DND-41 (cell line): ENCODE results near the gene MYH14.

Source experiments
- ATAC-seq: fragments of 200-7000 bp; cut with Tn5 transposase; 3 replicates; pipeline ENCODE4 v1.9.1; 2021; ENCODE audit warnings: low read depth; ENCODE audit not compliant: insufficient read depth
- DNase-seq: peaks from one replicate; pipeline ENCODE4 v3.0.0-alpha.2; 2020
- H2AFZ ChIP-seq: 2 replicates; pipeline ENCODE4 v1.6.0; 2012; ENCODE audit warnings: low read depth, low read length
- H3K27ac ChIP-seq: 2 replicates; pipeline ENCODE4 v1.5.1; 2012; ENCODE audit warnings: low read length, inconsistent platforms
- H3K27me3 ChIP-seq: fragments of 200-600 bp; sonication (generic); 2 replicates; pipeline ENCODE4 v1.6.0; 2012; ENCODE audit warnings: low read length, mild to moderate bottlenecking, inconsistent platforms; ENCODE audit not compliant: insufficient read depth, poor library complexity
- H3K36me3 ChIP-seq: 2 replicates; pipeline ENCODE4 v1.5.1; 2012; ENCODE audit warnings: low read length, inconsistent platforms; ENCODE audit not compliant: insufficient read depth
- H3K4me1 ChIP-seq: 2 replicates; pipeline ENCODE4 v1.5.1; 2012; ENCODE audit warnings: mild to moderate bottlenecking, low read length; ENCODE audit not compliant: insufficient read depth
- H3K4me2 ChIP-seq: 2 replicates; pipeline ENCODE4 v1.6.0; 2012; ENCODE audit warnings: mild to moderate bottlenecking, moderate library complexity, low read length, inconsistent platforms; ENCODE audit not compliant: insufficient read depth
- H3K4me3 ChIP-seq, 2 experiments: fragments of 200-600 bp in 1 of 2; shearing (Covaris generic) in 1 of 2; 2 replicates each; pipeline ENCODE4 v1.5.1; 2012 to 2016; ENCODE audit warnings: inconsistent platforms in 2 of 2, low read length in 2 of 2, mild to moderate bottlenecking in 2 of 2, low read depth in 1 of 2, moderate library complexity in 1 of 2
- H3K79me2 ChIP-seq: 2 replicates; pipeline ENCODE4 v1.6.0; 2012; ENCODE audit warnings: low read length, inconsistent platforms; ENCODE audit not compliant: insufficient read depth
- H3K9ac ChIP-seq: 2 replicates; pipeline ENCODE4 v1.6.0; 2012; ENCODE audit warnings: low read depth, mild to moderate bottlenecking, inconsistent platforms, low read length, moderate library complexity
- H3K9me3 ChIP-seq: 2 replicates; pipeline ENCODE4 v1.5.1; 2012; ENCODE audit warnings: low read length, moderate library complexity, mild to moderate bottlenecking, inconsistent platforms; ENCODE audit not compliant: insufficient read depth, severe bottlenecking
- H4K20me1 ChIP-seq: 2 replicates; pipeline ENCODE4 v1.6.0; 2012; ENCODE audit warnings: low read length; ENCODE audit not compliant: insufficient read depth
- CTCF ChIP-seq: IDR thresholded peaks from 2 replicates; pipeline ENCODE4 v1.5.1; 2012; ENCODE audit warnings: borderline replicate concordance, low read length, moderate library complexity, mild to moderate bottlenecking; ENCODE audit not compliant: poor library complexity, severe bottlenecking; ENCODE audit errors: extremely low read depth
- EZH2 ChIP-seq: IDR thresholded peaks from 3 replicates; pipeline ENCODE4 v1.6.1; 2012; ENCODE audit warnings: borderline replicate concordance, low read depth, mild to moderate bottlenecking, moderate library complexity, low read length, inconsistent platforms; ENCODE audit not compliant: severe bottlenecking

Gene MYH14

GRCh38 chr19:50322234-50322633 is 118.8 kb downstream of the MYH14 start:
- Histone ChIP-seq H3K9ac (no peak overlapping the region), H3K9me3 (no peaks in the 10 kb centered on the region), H3K27ac (no peak overlapping the region), H3K4me1 (peaks cover 12% of the 10 kb centered on the region), H2AFZ (no peak overlapping the region), H3K79me2 (no peaks in the 10 kb centered on the region), H4K20me1 (no peaks in the 10 kb centered on the region), H3K36me3 (no peaks in the 10 kb centered on the region), H3K4me3 (no peak overlapping the region), H3K4me2 (no peak overlapping the region), H3K27me3 (no peaks in the 10 kb centered on the region)
- ATAC-seq, result no peak
- no peak for DNase-seq
- TF ChIP-seq CTCF, result no peak
- TF ChIP-seq EZH2, result no peak

GRCh38 chr19:50322931-50323781 is 119.7 kb downstream of the MYH14 start:
- no peak for ATAC-seq
- no peak for DNase-seq
- no peak overlapping the region for H3K4me2 ChIP-seq
- H3K27ac ChIP-seq, result no peak overlapping the region
- peaks cover 12% of the 10 kb centered on the region for H3K4me1 ChIP-seq
- TF ChIP-seq CTCF (no peak), EZH2 (no peak)
- H4K20me1 ChIP-seq, result no peaks in the 10 kb centered on the region
- H3K36me3 ChIP-seq, result no peaks in the 10 kb centered on the region
- H3K27me3 ChIP-seq, result no peaks in the 10 kb centered on the region
- no peaks in the 10 kb centered on the region for H3K79me2 ChIP-seq
- no peak overlapping the region for H3K4me3 ChIP-seq
- no peak overlapping the region for H3K9ac ChIP-seq
- H3K9me3 ChIP-seq, result no peaks in the 10 kb centered on the region
- no peak overlapping the region for H2AFZ ChIP-seq

- Histone ChIP-seq H3K79me2 (no peaks in the 10 kb centered on the region), H3K9me3 (no peaks in the 10 kb centered on the region), H3K36me3 (no peaks in the 10 kb centered on the region), H2AFZ (no peak overlapping the region), H3K4me3 (no peak overlapping the region), H3K27ac (no peak overlapping the region), H3K4me1 (peaks cover 12% of the 10 kb centered on the region), H3K9ac (no peak overlapping the region), H3K27me3 (no peaks in the 10 kb centered on the region), H3K4me2 (no peak overlapping the region), H4K20me1 (no peaks in the 10 kb centered on the region)
- TF ChIP-seq CTCF, result no peak
- no peak for TF ChIP-seq EZH2
- no peak for DNase-seq
- ATAC-seq, result no peak
Observed at GRCh38 chr19:50323782-50324133, 120.3 kb downstream of the MYH14 start.

- no peak for ATAC-seq
- Histone ChIP-seq H3K79me2 (no peaks in the 10 kb centered on the region), H2AFZ (no peak overlapping the region), H3K4me3 (no peak overlapping the region), H4K20me1 (no peaks in the 10 kb centered on the region), H3K36me3 (no peaks in the 10 kb centered on the region), H3K4me1 (peaks cover 12% of the 10 kb centered on the region), H3K9me3 (no peaks in the 10 kb centered on the region), H3K9ac (no peak overlapping the region), H3K4me2 (no peak overlapping the region), H3K27ac (no peak overlapping the region), H3K27me3 (no peaks in the 10 kb centered on the region)
- no peak for DNase-seq
- no peak for TF ChIP-seq CTCF
- TF ChIP-seq EZH2, result no peak
Observed at GRCh38 chr19:50324331-50324730, 120.9 kb downstream of the MYH14 start.
